ENCODE results near the gene DLST.

DLST gene

GRCh38 chr14:74912801-74913200 lies 31.1 kb downstream of the DLST start:
- Histone ChIP-seq H3K4me1 (ENCODE audit: control insufficient read depth, low read depth, low read length) (no peaks in the 10 kb centered on the region), H3K27me3 (ENCODE audit: insufficient read depth, low read length, poor library complexity) (no peaks in the 10 kb centered on the region), H3K4me3 (ENCODE audit: low read length) (no peak overlapping the region), H2BK5ac (ENCODE audit: low read length) (no peak overlapping the region), H3K18ac (ENCODE audit: low read length) (no peak overlapping the region), H4K5ac (ENCODE audit: low read length) (no peak overlapping the region), H3K79me2 (ENCODE audit: control insufficient read depth, insufficient read depth, low read length) (no peaks in the 10 kb centered on the region), H3K27ac (ENCODE audit: low read depth, low read length) (no peak overlapping the region), H3K4me2 (ENCODE audit: low read length) (no peak overlapping the region), H3K79me1 (ENCODE audit: low read length) (no peaks in the 10 kb centered on the region), H3K9ac (ENCODE audit: low read length) (no peak overlapping the region), H3K4ac (ENCODE audit: low read depth, low read length) (no peak overlapping the region), H2AK5ac (ENCODE audit: low read length) (no peak overlapping the region), H3K36me3 (ENCODE audit: control insufficient read depth, insufficient read depth, low read length) (no peaks in the 10 kb centered on the region), H2BK120ac (ENCODE audit: low read depth, low read length) (no peak overlapping the region), H3K23ac (ENCODE audit: low read length) (no peak overlapping the region), H3K56ac (ENCODE audit: low read length) (no peak overlapping the region), H2BK15ac (replicated peaks; ENCODE audit: low read depth) (no peak overlapping the region), H4K8ac (ENCODE audit: low read depth, low read length) (no peak overlapping the region)
- no peak for DNase-seq
- WGBS (ENCODE audit: extremely low coverage, insufficient coverage, low lambda C conversion rate), result no CpG with 5 or more reads among the region's 10 CpGs

- Histone ChIP-seq H3K79me1 (ENCODE audit: low read length) (no peaks in the 10 kb centered on the region), H2BK120ac (ENCODE audit: low read depth, low read length) (no peak overlapping the region), H3K18ac (ENCODE audit: low read length) (no peak overlapping the region), H3K56ac (ENCODE audit: low read length) (no peak overlapping the region), H2AK5ac (ENCODE audit: low read length) (no peak overlapping the region), H3K23ac (ENCODE audit: low read length) (no peak overlapping the region), H4K5ac (ENCODE audit: low read length) (no peak overlapping the region), H3K27ac (ENCODE audit: low read depth, low read length) (no peak overlapping the region), H2BK15ac (replicated peaks; ENCODE audit: low read depth) (no peak overlapping the region), H4K8ac (ENCODE audit: low read depth, low read length) (no peak overlapping the region), H3K4me3 (ENCODE audit: low read length) (no peak overlapping the region), H3K9ac (ENCODE audit: low read length) (no peak overlapping the region), H3K27me3 (ENCODE audit: insufficient read depth, low read length, poor library complexity) (no peaks in the 10 kb centered on the region), H3K79me2 (ENCODE audit: control insufficient read depth, insufficient read depth, low read length) (no peaks in the 10 kb centered on the region), H3K36me3 (ENCODE audit: control insufficient read depth, insufficient read depth, low read length) (no peaks in the 10 kb centered on the region), H3K4ac (ENCODE audit: low read depth, low read length) (no peak overlapping the region), H3K4me1 (ENCODE audit: control insufficient read depth, low read depth, low read length) (no peaks in the 10 kb centered on the region), H2BK5ac (ENCODE audit: low read length) (no peak overlapping the region), H3K4me2 (ENCODE audit: low read length) (no peak overlapping the region)
- WGBS (ENCODE audit: extremely low coverage, insufficient coverage, low lambda C conversion rate), result no CpG with 5 or more reads among the region's 5 CpGs
- DNase-seq, result no peak
These were observed 31.7 kb downstream of the DLST start for GRCh38 chr14:74913393-74913910.

GRCh38 chr14:74913986-74914573 lies 32.4 kb downstream of the DLST start:
- Histone ChIP-seq H3K56ac (ENCODE audit: low read length) (no peak overlapping the region), H3K79me1 (ENCODE audit: low read length) (no peaks in the 10 kb centered on the region), H4K5ac (ENCODE audit: low read length) (no peak overlapping the region), H3K23ac (ENCODE audit: low read length) (no peak overlapping the region), H2AK5ac (ENCODE audit: low read length) (no peak overlapping the region), H3K18ac (ENCODE audit: low read length) (no peak overlapping the region), H2BK120ac (ENCODE audit: low read depth, low read length) (no peak overlapping the region), H3K4ac (ENCODE audit: low read depth, low read length) (no peak overlapping the region), H4K8ac (ENCODE audit: low read depth, low read length) (no peak overlapping the region), H3K4me1 (ENCODE audit: control insufficient read depth, low read depth, low read length) (no peaks in the 10 kb centered on the region), H3K9ac (ENCODE audit: low read length) (no peak overlapping the region), H3K27me3 (ENCODE audit: insufficient read depth, low read length, poor library complexity) (no peaks in the 10 kb centered on the region), H3K4me3 (ENCODE audit: low read length) (no peak overlapping the region), H3K27ac (ENCODE audit: low read depth, low read length) (no peak overlapping the region), H3K79me2 (ENCODE audit: control insufficient read depth, insufficient read depth, low read length) (no peaks in the 10 kb centered on the region), H2BK15ac (replicated peaks; ENCODE audit: low read depth) (no peak overlapping the region), H3K36me3 (ENCODE audit: control insufficient read depth, insufficient read depth, low read length) (no peaks in the 10 kb centered on the region), H3K4me2 (ENCODE audit: low read length) (no peak overlapping the region), H2BK5ac (ENCODE audit: low read length) (no peak overlapping the region)
- no CpG with 5 or more reads among the region's 6 CpGs for WGBS (ENCODE audit: extremely low coverage, insufficient coverage, low lambda C conversion rate)
- peak; percentile 68 for DNase-seq

- Histone ChIP-seq H4K5ac (ENCODE audit: low read length) (no peak overlapping the region), H3K4me3 (ENCODE audit: low read length) (no peak overlapping the region), H3K79me2 (ENCODE audit: control insufficient read depth, insufficient read depth, low read length) (no peaks in the 10 kb centered on the region), H3K4me1 (ENCODE audit: control insufficient read depth, low read depth, low read length) (no peaks in the 10 kb centered on the region), H3K9ac (ENCODE audit: low read length) (no peak overlapping the region), H3K4me2 (ENCODE audit: low read length) (no peak overlapping the region), H3K23ac (ENCODE audit: low read length) (no peak overlapping the region), H2BK120ac (ENCODE audit: low read depth, low read length) (no peak overlapping the region), H3K4ac (ENCODE audit: low read depth, low read length) (no peak overlapping the region), H2BK5ac (ENCODE audit: low read length) (no peak overlapping the region), H3K18ac (ENCODE audit: low read length) (no peak overlapping the region), H2AK5ac (ENCODE audit: low read length) (no peak overlapping the region), H3K56ac (ENCODE audit: low read length) (no peak overlapping the region), H3K27ac (ENCODE audit: low read depth, low read length) (no peak overlapping the region), H3K79me1 (ENCODE audit: low read length) (no peaks in the 10 kb centered on the region), H4K8ac (ENCODE audit: low read depth, low read length) (no peak overlapping the region), H3K36me3 (ENCODE audit: control insufficient read depth, insufficient read depth, low read length) (no peaks in the 10 kb centered on the region), H2BK15ac (replicated peaks; ENCODE audit: low read depth) (no peak overlapping the region), H3K27me3 (ENCODE audit: insufficient read depth, low read length, poor library complexity) (no peaks in the 10 kb centered on the region)
- no peak for DNase-seq
- WGBS (ENCODE audit: extremely low coverage, insufficient coverage, low lambda C conversion rate), result no CpG with 5 or more reads among the region's 4 CpGs
These were observed 33.7 kb downstream of the DLST start for GRCh38 chr14:74915426-74915825.

- Histone ChIP-seq H2BK5ac (ENCODE audit: low read length) (no peak overlapping the region), H4K8ac (ENCODE audit: low read depth, low read length) (no peak overlapping the region), H4K5ac (ENCODE audit: low read length) (no peak overlapping the region), H3K23ac (ENCODE audit: low read length) (no peak overlapping the region), H3K79me2 (ENCODE audit: control insufficient read depth, insufficient read depth, low read length) (no peaks in the 10 kb centered on the region), H2BK120ac (ENCODE audit: low read depth, low read length) (no peak overlapping the region), H3K4me2 (ENCODE audit: low read length) (no peak overlapping the region), H3K27me3 (ENCODE audit: insufficient read depth, low read length, poor library complexity) (no peaks in the 10 kb centered on the region), H3K18ac (ENCODE audit: low read length) (no peak overlapping the region), H3K56ac (ENCODE audit: low read length) (no peak overlapping the region), H2AK5ac (ENCODE audit: low read length) (no peak overlapping the region), H3K36me3 (ENCODE audit: control insufficient read depth, insufficient read depth, low read length) (no peaks in the 10 kb centered on the region), H3K79me1 (ENCODE audit: low read length) (no peaks in the 10 kb centered on the region), H3K27ac (ENCODE audit: low read depth, low read length) (no peak overlapping the region), H3K4me3 (ENCODE audit: low read length) (no peak overlapping the region), H3K9ac (ENCODE audit: low read length) (no peak overlapping the region), H3K4ac (ENCODE audit: low read depth, low read length) (no peak overlapping the region), H2BK15ac (replicated peaks; ENCODE audit: low read depth) (no peak overlapping the region), H3K4me1 (ENCODE audit: control insufficient read depth, low read depth, low read length) (no peaks in the 10 kb centered on the region)
- DNase-seq, result no peak
- WGBS (ENCODE audit: extremely low coverage, insufficient coverage, low lambda C conversion rate), result no CpG with 5 or more reads among the region's 7 CpGs
These were observed 34.1 kb downstream of the DLST start for GRCh38 chr14:74915826-74916225.

GRCh38 chr14:74917178-74917543 lies 35.4 kb downstream of the DLST start:
- Histone ChIP-seq H3K27ac (ENCODE audit: low read depth, low read length) (no peak overlapping the region), H2BK5ac (ENCODE audit: low read length) (no peak overlapping the region), H4K8ac (ENCODE audit: low read depth, low read length) (no peak overlapping the region), H3K23ac (ENCODE audit: low read length) (no peak overlapping the region), H3K4ac (ENCODE audit: low read depth, low read length) (no peak overlapping the region), H3K36me3 (ENCODE audit: control insufficient read depth, insufficient read depth, low read length) (no peaks in the 10 kb centered on the region), H2BK15ac (replicated peaks; ENCODE audit: low read depth) (no peak overlapping the region), H4K5ac (ENCODE audit: low read length) (no peak overlapping the region), H2BK120ac (ENCODE audit: low read depth, low read length) (no peak overlapping the region), H3K27me3 (ENCODE audit: insufficient read depth, low read length, poor library complexity) (no peaks in the 10 kb centered on the region), H2AK5ac (ENCODE audit: low read length) (no peak overlapping the region), H3K4me3 (ENCODE audit: low read length) (no peak overlapping the region), H3K4me1 (ENCODE audit: control insufficient read depth, low read depth, low read length) (no peaks in the 10 kb centered on the region), H3K79me1 (ENCODE audit: low read length) (no peaks in the 10 kb centered on the region), H3K79me2 (ENCODE audit: control insufficient read depth, insufficient read depth, low read length) (no peaks in the 10 kb centered on the region), H3K9ac (ENCODE audit: low read length) (no peak overlapping the region), H3K18ac (ENCODE audit: low read length) (no peak overlapping the region), H3K4me2 (ENCODE audit: low read length) (no peak overlapping the region), H3K56ac (ENCODE audit: low read length) (no peak overlapping the region)
- no CpG with 5 or more reads among the region's 5 CpGs for WGBS (ENCODE audit: extremely low coverage, insufficient coverage, low lambda C conversion rate)
- DNase-seq, result no peak

Data from mesendoderm (in vitro differentiated cells).